Breast epithelium (tissue), 4 donors: ENCODE measurements around the gene DDR2. TPM values are rescaled to one million over a fixed set of nuclear protein-coding genes. Genes with fewer than 3 reads are reported as not detected.
A peak's percentile ranks its signal among the peaks of the same experiment; 100 is the strongest.
"Not testable (repeated sequence)": the region's sequence is repeated elsewhere in the genome, so short reads cannot be mapped to it uniquely, and the experiment has no call there.

Source experiments
- DNase-seq, 2 donors: peaks; one replicate each; pipeline ENCODE4 v3.0.0-alpha.2; 2019; ENCODE audit warnings: low spot score in 2 of 2
- H3K27ac ChIP-seq, 2 donors: fragments of 200-600 bp; sonication (generic) in 1 of 2; one replicate each; pipeline ENCODE4 v1.5.1; 2016 to 2019; ENCODE audit warnings: mild to moderate bottlenecking in 1 of 2
- H3K27me3 ChIP-seq, 2 donors: fragments of 200-600 bp; sonication (generic) in 1 of 2; one replicate each; pipeline versions ENCODE4 v1.5.1 to v1.6.0; 2017 to 2019; ENCODE audit warnings: control low read depth in 1 of 2, mild to moderate bottlenecking in 1 of 2
- H3K36me3 ChIP-seq: fragments of 200-600 bp; one replicate; pipeline ENCODE4 v1.5.1; 2019
- H3K4me1 ChIP-seq, 2 donors: fragments of 200-600 bp; sonication (generic); one replicate each; pipeline ENCODE4 v1.5.1; 2016 to 2019; ENCODE audit warnings: control low read depth in 1 of 2
- H3K4me3 ChIP-seq, 3 donors: fragments of 200-600 bp; sonication (generic); 1 replicate in 2 of 3; 2 replicates in 1 of 3; pipeline ENCODE4 v1.5.1; 2016 to 2019; ENCODE audit warnings: mild to moderate bottlenecking in 3 of 3, moderate library complexity in 2 of 3
- H3K9me3 ChIP-seq, 2 donors: fragments of 200-600 bp; sonication (generic) in 1 of 2; one replicate each; pipeline ENCODE4 v1.5.1; 2016 to 2019; ENCODE audit warnings: control low read depth in 1 of 2
- CTCF ChIP-seq, 3 donors: fragments of 450-650 bp; IDR thresholded peaks; one replicate each; pipeline ENCODE4 v1.5.1; 2016 to 2017; ENCODE audit warnings: antibody characterized with exemption in 3 of 3, mild to moderate bottlenecking in 3 of 3, moderate library complexity in 3 of 3
- POLR2A ChIP-seq: fragments of 450-650 bp; IDR thresholded peaks from one replicate; pipeline ENCODE4 v1.6.1; 2016; ENCODE audit warnings: antibody characterized with exemption, mild to moderate bottlenecking, moderate library complexity
- POLR2AphosphoS5 ChIP-seq, 3 donors: sonication (generic); formaldehyde crosslinking; IDR thresholded peaks; one replicate each; pipeline ENCODE4 v1.6.1; 2017; ENCODE audit warnings: antibody characterized with exemption in 3 of 3
- intact Hi-C: fragments of 100-400 bp; cut with DNase I; formaldehyde crosslinking; loops from one replicate; pipeline ENCODE4 v1.15.1; 2023; ENCODE audit warnings: low total_unique reads
- total RNA-seq, 3 donors: library from RNA; depleted of rRNA; stranded (reverse); fragments of >200 nt; gene quantifications; one replicate each; pipeline ENCODE4 v1.1.0, GENCODE V29; 2016

Gene DDR2
- total RNA-seq, 3 donors from 2014 or later: 41.9 to 238 (median 47.2) TPM

DNA sequence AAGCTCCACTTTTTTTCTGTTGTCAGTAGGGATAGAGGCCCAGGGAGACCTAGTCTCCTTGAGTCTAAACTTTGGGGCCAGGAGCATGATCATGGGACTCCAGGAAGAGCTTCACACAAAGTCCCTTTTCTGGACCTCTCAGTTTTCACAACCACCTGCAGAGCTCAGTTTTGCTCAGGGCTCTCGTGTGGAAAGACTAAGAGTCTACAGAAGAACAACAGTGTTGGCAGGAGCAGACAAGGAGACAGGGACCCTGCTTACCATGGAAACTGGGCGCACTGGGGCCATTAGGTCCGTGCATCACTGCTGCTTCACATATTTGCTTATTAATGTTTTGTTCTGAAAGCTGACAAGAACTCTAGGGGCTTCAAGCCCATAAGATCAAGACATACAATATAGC lies 94.3 kb downstream of the DDR2 start:
- intact Hi-C loops: no loop called here
- no peak overlapping the region for H3K27ac ChIP-seq
- no peak overlapping the region for H3K4me3 ChIP-seq
- H3K36me3 ChIP-seq: no peaks in the 10 kb centered on the region
- H3K9me3 ChIP-seq: no peaks in the 10 kb centered on the region
- H3K27me3 ChIP-seq: no peaks in the 10 kb centered on the region
- no peak for DNase-seq
- H3K4me1 ChIP-seq: no peaks in the 10 kb centered on the region
- TF ChIP-seq POLR2A (no peak), POLR2AphosphoS5 (IDR thresholded peaks at IDR 0.05) (no peak), CTCF (IDR thresholded peaks at IDR 0.05) (no peak)

GRCh38 chr1:162727493-162727892 lies 95.2 kb downstream of the DDR2 start:
- H3K9me3 ChIP-seq, H3K4me3 ChIP-seq, DNase-seq, H3K27me3 ChIP-seq, H3K4me1 ChIP-seq, intact Hi-C loops, H3K27ac ChIP-seq, H3K36me3 ChIP-seq: not testable (repeated sequence)

- TF ChIP-seq CTCF (IDR thresholded peaks at IDR 0.05) (no peak), POLR2AphosphoS5 (IDR thresholded peaks at IDR 0.05) (no peak), POLR2A (no peak)
- Histone ChIP-seq H3K9me3 (no peaks in the 10 kb centered on the region), H3K4me3 (no peak overlapping the region), H3K4me1 (peaks cover 0 to 3% of the 10 kb centered on the region in 2 donors), H3K36me3 (no peaks in the 10 kb centered on the region), H3K27ac (no peak overlapping the region), H3K27me3 (no peaks in the 10 kb centered on the region)
- no peak for DNase-seq
- intact Hi-C loops: no loop called here
Measured at GRCh38 chr1:162728573-162728972, 96.3 kb downstream of the DDR2 start.

GRCh38 chr1:162729195-162729774 lies 97.0 kb downstream of the DDR2 start:
- H3K27ac ChIP-seq, DNase-seq, H3K4me1 ChIP-seq, H3K36me3 ChIP-seq, H3K4me3 ChIP-seq, H3K27me3 ChIP-seq, intact Hi-C loops, H3K9me3 ChIP-seq: not testable (repeated sequence)

DNA sequence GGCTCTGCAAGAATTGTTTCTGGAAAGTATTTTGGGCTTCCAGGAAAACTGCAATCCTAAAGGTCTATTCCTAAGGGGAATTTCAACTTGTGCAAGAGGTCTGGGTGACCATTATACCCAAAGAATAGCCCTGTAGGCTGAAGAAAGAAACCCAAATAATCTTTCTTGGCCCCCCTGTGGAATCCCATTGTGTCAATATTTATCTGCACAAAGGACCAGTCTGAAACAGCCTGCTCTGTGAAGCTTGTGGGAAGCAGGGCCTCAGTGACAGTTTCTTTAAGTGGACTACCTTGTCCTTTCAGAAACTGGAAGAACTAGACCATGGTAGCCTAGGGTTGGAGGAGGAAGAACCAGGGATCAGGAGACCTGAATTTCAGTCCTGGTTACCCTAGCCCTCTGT lies 99.8 kb downstream of the DDR2 start:
- DNase-seq: no peak
- no peak for TF ChIP-seq POLR2A
- no peak for TF ChIP-seq CTCF (IDR thresholded peaks at IDR 0.05)
- no peak for TF ChIP-seq POLR2AphosphoS5 (IDR thresholded peaks at IDR 0.05)
- no peak overlapping the region for H3K4me3 ChIP-seq
- intact Hi-C loops: no loop called here
- H3K27me3 ChIP-seq: no peaks in the 10 kb centered on the region
- no peaks in the 10 kb centered on the region for H3K36me3 ChIP-seq
- peak overlapping the region; percentile 69 to 70 for H3K27ac ChIP-seq
- peaks cover 0 to 3% of the 10 kb centered on the region in 2 donors for H3K4me1 ChIP-seq
- H3K9me3 ChIP-seq: no peaks in the 10 kb centered on the region

GRCh38 chr1:162732566-162733335 lies 100.5 kb downstream of the DDR2 start:
- no peak for TF ChIP-seq CTCF (IDR thresholded peaks at IDR 0.05)
- no peak for TF ChIP-seq POLR2A
- TF ChIP-seq POLR2AphosphoS5 (IDR thresholded peaks at IDR 0.05): no peak
- Histone ChIP-seq H3K36me3 (no peaks in the 10 kb centered on the region), H3K9me3 (no peaks in the 10 kb centered on the region), H3K4me1 (peaks cover 0 to 3% of the 10 kb centered on the region in 2 donors), H3K27ac (peak overlapping the region; percentile 69 to 70), H3K27me3 (no peaks in the 10 kb centered on the region), H3K4me3 (no peak overlapping the region)
- intact Hi-C loops: no loop called here
- peak; percentile 52 to 60 for DNase-seq
